Activated T-helper 1 cell treated with Interleukin-2 at 50 U/mL for 16 hours (primary cell): ENCODE data around the gene CACNA1D.

Experiments used
- DNase-seq: peaks from one replicate; pipeline ENCODE4 v3.0.0-alpha.2; 2020; ENCODE audit warnings: low read depth

The CACNA1D gene

DNA sequence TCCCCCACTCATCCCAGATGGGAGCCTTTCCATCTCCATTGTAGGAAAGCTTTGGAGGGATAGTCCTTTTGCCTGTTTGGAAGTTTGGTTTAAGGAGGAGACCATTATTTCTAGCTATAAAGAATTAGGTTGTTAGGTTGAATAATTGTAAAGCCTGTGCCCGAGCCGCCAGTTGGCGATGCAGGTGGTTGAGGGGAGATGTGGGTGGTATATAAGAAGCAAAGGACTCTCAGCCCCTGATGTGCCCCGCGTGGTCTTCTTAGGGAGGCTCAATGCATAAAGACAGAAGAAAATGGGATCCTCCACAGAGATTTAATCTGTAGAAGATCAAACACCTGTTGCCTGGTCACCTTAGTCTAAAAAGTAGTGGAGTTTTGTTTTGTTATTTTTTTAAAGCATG lies 296.1 kb downstream of the CACNA1D start:
- no peak for DNase-seq

DNA sequence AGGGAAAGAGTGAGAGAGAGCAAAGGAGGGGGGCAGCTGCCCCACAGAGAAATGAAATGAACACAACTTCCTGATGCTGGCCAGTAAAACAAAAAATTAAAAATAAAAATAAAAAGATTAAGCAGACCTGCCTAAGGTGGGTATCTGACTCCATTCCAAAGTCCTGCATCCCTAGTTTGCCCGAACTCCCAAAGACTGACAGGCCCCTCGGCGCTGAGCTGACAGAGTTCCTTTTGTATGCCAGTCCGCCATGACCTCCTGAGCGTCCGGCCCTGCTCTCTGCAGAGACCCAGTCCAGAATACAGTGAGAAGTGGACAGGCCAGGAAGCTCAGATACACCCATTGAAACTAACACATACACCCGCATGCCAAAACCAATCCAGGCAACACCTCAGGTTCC lies 296.9 kb downstream of the CACNA1D start:
- DNase-seq: no peak

DNA sequence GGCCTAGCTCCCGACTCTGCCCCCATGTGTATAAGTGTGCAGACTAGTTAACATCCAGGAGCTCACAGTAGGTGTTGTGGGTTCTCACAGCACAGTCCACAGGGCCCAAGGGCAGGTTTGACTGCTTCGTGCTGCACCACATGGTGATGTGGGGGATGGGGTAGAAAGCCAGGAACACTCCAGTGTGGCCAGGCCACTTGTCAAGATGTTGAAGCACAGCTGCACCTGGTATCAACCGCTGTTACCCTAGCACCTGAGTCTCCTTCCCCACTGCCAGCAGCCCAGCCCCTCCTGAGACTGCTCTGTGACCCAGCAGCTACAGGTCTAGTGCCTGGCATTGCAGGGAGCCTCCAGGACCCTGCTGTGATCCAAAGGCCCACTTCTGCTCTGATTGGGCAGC lies 298.5 kb downstream of the CACNA1D start:
- DNase-seq: no peak

GRCh38 chr3:53794597-53794996 lies 300.2 kb downstream of the CACNA1D start:
- no peak for DNase-seq

GRCh38 chr3:53795176-53795575 lies 300.8 kb downstream of the CACNA1D start:
- DNase-seq: no peak

GRCh38 chr3:53795789-53796560 lies 301.6 kb downstream of the CACNA1D start:
- no peak for DNase-seq

GRCh38 chr3:53798144-53798543 lies 303.7 kb downstream of the CACNA1D start:
- DNase-seq: no peak

- no peak for DNase-seq
These were observed 305.0 kb downstream of the CACNA1D start for GRCh38 chr3:53799338-53799865.

GRCh38 chr3:53800041-53800906 lies 305.9 kb downstream of the CACNA1D start:
- DNase-seq: no peak

GRCh38 chr3:53801319-53801718 lies 306.9 kb downstream of the CACNA1D start:
- no peak for DNase-seq

DNA sequence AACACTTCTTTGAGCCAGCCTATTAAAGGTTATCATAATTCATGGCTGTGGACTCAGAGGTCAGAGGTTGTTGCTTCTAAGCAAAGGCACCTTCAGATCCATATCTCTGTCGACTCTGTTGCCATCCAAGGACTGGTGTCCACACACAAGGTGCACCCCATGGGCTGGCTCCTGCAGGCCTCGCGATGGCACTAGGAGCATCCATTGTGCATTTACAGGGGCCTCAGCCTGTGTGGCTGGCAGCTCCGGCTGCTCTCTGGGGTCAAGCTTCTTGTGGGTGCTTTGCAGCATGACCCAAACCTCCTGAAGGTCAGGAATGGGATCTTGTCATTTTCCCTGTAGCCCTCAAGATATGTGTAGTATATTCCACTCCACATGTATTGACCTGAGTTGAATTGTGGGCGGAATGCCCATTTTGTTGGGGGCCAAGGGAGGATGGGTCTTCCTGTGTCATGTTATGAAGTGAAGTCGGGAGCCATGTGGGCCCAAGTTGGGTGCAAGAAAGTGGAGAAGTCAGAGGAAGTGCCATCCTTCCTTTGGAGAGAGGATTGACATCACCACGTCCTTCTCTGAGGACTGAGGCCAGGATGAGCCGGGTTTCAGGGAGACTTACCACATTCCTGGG lies 308.0 kb downstream of the CACNA1D start:
- no peak for DNase-seq

DNA sequence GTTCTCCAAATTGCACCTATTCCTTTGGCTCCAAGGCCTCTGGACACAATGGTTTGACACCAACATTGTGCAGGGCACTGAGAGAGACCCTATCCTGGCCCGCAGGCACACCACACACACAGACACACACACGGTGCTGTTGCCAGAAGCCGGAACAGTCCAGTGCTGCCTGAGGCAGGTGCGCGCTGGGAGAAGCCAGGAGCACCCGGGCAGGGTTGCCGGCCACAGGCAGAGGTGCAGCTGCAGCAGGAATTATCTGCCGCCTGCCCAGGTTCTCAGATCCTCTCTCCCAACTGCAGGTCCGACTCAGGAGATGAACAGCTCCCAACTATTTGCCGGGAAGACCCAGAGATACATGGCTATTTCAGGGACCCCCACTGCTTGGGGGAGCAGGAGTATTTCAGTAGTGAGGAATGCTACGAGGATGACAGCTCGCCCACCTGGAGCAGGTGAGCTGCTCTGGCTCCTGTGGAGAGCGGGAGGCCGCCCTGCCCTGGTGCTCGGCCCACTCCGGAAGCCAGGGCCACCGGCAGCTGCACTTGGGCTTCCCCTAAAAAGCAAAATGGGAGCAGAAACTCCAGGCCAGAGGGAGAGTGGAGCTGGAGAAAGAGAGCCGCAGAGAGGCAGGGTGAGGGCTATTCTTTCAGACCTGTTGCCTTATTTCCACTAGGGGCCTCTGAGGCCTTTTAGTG lies 308.9 kb downstream of the CACNA1D start:
- no peak for DNase-seq

GRCh38 chr3:53803816-53804695 lies 309.6 kb downstream of the CACNA1D start:
- DNase-seq: no peak

GRCh38 chr3:53804697-53805462 lies 310.5 kb downstream of the CACNA1D start:
- no peak for DNase-seq

GRCh38 chr3:53805463-53806159 lies 311.2 kb downstream of the CACNA1D start:
- no peak for DNase-seq

- DNase-seq: no peak
These were observed 312.0 kb downstream of the CACNA1D start for GRCh38 chr3:53806182-53807116.

GRCh38 chr3:53807117-53807810 lies 312.9 kb downstream of the CACNA1D start:
- DNase-seq: no peak

DNA sequence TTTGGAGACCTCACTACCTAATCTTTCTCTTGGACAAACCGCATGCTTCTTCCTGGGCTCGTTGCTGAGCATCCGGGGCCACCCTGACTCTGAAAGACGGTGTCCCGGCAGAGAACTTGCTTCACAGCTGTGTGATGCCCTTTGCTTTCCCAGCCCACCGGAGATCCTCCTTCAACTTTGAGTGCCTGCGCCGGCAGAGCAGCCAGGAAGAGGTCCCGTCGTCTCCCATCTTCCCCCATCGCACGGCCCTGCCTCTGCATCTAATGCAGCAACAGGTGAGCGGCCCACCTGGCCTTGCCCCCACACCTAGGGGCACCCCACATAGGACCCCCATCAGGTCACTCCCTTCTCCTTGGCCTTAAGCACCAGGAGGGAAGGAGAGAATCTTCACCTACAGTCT lies 314.1 kb downstream of the CACNA1D start:
- no peak for DNase-seq
